ENCODE measurements around the gene TNPO3.

DNA sequence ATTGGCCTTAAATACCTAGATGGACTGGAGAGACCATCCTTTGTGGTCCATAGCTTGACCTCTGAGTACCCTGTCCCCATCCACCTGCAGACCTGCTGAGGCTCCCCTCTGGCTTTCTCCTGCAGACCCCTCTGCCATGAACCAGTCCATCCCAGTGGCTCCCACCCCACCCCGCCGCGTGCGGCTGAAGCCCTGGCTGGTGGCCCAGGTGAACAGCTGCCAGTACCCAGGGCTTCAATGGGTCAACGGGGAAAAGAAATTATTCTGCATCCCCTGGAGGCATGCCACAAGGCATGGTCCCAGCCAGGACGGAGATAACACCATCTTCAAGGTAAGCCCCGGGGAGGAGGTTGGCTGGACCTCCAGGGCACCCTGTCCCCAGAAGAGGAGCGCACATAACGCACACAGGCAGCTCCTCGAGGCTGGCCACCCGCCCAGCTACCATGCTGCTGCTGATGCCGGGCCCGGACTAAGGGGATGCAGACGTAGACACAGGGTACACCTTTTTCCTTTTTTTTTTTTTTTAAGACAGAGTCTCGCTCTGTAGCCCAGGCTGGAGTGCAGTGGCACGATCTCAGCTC, 112.9 kb downstream of the TNPO3 start:
- TF ChIP-seq EP300 (IDR thresholded peaks at IDR 0.05) (no peak), POLR2A (IDR thresholded peaks at IDR 0.05) (no peak), POLR2AphosphoS5 (IDR thresholded peaks at IDR 0.05) (no peak)
- TF ChIP-seq, protein P1, sequence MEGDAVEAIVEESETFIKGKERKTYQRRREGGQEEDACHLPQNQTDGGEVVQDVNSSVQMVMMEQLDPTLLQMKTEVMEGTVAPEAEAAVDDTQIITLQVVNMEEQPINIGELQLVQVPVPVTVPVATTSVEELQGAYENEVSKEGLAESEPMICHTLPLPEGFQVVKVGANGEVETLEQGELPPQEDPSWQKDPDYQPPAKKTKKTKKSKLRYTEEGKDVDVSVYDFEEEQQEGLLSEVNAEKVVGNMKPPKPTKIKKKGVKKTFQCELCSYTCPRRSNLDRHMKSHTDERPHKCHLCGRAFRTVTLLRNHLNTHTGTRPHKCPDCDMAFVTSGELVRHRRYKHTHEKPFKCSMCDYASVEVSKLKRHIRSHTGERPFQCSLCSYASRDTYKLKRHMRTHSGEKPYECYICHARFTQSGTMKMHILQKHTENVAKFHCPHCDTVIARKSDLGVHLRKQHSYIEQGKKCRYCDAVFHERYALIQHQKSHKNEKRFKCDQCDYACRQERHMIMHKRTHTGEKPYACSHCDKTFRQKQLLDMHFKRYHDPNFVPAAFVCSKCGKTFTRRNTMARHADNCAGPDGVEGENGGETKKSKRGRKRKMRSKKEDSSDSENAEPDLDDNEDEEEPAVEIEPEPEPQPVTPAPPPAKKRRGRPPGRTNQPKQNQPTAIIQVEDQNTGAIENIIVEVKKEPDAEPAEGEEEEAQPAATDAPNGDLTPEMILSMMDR (IDR thresholded peaks at IDR 0.05) = no peak

Data from suprapubic skin (tissue), 4 donors.